HG03108 (cell line): ENCODE measurements around the gene FXYD3.

Experiments
- ATAC-seq: cut with Tn5 transposase; IDR thresholded peaks from one replicate; pipeline ENCODE4 v1.9.1; 2021; ENCODE audit warnings: moderate library complexity; ENCODE audit not compliant: unreplicated experiment

FXYD3 gene

DNA sequence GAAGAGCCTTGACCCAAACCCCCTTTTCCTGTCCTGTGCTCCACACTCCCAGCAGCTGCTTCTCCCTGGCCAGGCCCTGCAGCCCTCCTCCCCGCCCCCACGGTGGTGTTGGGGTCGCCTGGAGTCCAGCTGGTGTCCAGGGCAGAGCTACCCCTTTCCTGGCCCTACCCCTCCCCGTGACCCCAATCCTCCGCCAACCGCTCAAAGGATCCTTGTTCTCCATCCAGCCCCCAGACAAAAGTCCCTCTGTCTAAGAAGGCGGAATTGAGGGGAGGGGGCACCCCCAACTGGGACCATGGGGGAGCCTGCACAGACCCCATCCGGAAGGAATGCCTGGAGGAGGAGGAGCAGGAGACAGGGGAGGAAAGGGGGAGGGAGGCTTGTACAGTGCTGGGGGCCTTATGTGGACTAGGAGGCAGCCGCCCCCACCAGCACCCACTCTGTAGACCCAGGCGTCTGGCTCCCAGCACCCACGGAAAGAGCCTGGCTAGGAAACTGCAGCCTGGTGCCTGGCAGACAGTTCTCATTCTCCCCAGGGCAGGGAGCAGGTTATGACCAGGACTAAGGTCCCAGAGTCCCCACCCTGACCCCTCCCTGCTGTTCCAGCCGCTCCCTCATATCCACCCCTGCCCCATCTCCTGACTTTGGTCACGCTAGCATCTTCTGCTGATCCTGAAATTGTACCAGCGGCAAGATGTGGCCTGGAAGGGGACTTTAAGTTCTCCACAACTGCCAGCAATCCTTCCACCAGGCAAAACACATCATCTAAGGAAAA lies at the start of gene FXYD3:
FXYD3 (plus strand) TSS at position 647 of the 775 bp plus-strand sequence. CDS start 3,554 bp downstream, outside the sequence.
- ATAC-seq, result no peak

DNA sequence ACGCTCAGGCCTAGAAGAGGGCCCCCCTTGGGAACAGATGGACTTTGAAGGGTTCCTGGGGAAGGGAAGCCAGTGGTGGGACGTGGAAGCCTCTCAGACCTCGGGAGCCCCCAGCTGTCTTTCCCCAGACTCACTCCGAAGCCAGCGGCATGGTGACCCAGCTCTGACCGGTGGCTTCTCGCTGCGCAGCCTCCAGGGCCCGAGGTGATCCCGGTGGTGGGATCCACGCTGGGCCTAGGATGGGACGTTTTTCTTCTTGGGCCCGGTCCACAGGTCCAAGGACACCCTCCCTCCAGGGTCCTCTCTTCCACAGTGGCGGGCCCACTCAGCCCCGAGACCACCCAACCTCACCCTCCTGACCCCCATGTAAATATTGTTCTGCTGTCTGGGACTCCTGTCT lies 49.5 kb upstream of the FXYD3 start:
- no peak for ATAC-seq

DNA sequence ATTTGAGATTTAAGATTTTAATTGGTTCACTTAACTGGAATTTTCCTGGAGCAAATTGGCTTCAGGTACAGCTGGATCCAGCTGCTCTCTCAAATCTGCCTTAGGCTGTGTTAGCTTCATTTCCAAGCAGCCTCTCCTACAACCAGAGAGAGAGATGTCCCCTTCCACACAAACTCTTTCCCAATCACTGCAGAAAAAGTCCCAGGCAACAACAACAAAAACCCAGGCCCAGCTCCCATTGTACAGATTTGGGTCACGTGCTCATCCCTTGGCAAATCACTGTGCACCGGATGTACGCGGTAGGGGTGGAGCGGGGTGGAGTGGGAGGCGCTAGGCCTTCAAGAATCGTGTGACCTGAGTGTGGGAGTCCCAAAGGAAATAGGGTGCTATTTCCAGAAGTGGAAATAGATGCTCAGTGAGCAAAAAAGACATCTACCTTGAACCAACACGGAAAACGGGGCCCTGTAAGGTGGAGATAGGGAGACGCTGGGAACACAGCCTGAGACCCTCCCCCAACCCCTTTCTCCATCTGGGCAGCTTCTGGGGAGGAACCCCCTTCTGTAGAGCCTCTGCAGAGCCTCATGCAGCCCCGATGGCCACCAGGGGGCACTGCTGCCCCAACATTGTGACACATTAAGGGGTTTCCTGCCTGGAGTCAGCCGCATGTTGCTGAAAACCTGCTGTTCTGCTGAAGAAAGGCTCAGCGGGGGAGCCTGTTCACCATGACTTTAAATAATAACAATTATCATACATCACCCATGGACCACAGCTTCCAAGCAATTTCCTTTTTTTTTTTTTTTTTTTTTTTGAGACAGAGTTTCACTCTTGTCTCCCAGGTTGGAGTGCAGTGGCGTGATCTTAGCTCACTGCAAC lies 48.7 kb upstream of the FXYD3 start:
- no peak for ATAC-seq

- ATAC-seq, result no peak
These were observed 46.5 kb upstream of the FXYD3 start for GRCh38 chr19:35068941-35069634.

- ATAC-seq, result no peak
These were observed 45.9 kb upstream of the FXYD3 start for GRCh38 chr19:35069696-35070095.

- ATAC-seq, result no peak
These were observed 45.2 kb upstream of the FXYD3 start for GRCh38 chr19:35070471-35070870.

DNA sequence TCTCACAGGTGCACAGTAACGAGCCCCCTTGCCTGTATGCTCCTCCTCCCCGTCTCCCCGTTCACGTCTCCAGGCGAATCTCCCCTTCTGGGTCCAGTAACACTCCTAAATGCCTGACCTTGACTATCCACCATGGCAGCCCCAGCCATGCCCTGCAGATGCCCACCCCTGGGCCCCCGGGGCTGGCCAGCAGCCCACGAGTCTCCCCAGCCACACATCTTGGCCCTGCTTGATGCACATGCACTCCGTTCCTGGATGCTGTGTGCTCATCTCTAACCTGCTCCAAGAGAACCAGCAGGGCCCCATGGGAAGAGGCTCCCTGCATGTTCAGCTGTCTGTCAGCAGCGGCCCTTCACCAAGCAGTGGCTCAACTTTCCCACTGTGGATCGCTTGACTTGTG lies 42.1 kb upstream of the FXYD3 start:
- ATAC-seq, result no peak

GRCh38 chr19:35073941-35074340 lies 41.7 kb upstream of the FXYD3 start:
- ATAC-seq, result no peak

DNA sequence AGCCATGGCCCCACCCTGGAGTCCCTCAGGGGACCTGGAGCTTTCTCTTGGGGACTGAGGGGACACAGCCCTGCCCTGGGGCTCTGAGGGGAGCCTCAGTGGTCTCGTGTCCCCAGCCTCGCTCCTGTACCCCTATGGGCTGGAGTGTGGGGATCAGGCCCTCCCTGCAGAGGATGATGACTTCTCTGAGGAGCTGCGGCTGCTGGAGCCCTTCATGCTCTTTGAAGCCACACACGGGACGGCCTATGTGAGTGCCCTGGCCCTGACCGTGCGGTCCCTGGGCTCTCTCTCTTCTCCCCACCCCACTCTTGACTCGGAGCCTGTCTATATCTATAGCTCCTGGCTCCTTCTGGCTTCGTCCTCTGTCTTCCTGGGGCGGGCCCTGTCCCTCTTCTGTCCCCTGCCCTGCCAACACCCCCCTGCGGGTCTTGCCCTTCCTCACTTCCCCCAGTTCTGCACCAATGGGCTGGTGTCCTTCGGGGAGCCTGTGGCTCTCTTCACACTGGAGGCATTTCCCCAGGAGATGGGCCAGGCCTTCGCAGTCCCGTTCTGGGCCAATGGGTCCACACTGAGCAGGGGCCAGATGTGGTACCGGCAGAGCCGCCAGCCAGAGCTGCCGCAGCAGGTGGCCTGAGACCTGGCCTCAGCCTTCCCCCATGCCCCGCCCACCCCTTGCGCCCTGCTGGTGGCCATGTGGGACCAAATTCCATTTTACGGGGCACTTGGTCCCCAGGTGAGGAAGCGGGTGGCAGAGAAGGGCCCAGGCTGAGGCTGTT lies 41.0 kb upstream of the FXYD3 start:
- no peak for ATAC-seq

GRCh38 chr19:35075202-35076025 lies 40.2 kb upstream of the FXYD3 start:
- ATAC-seq, result no peak

GRCh38 chr19:35076026-35076370 lies 39.6 kb upstream of the FXYD3 start:
- ATAC-seq, result no peak

- no peak for ATAC-seq
These were observed 39.0 kb upstream of the FXYD3 start for GRCh38 chr19:35076657-35077056.

DNA sequence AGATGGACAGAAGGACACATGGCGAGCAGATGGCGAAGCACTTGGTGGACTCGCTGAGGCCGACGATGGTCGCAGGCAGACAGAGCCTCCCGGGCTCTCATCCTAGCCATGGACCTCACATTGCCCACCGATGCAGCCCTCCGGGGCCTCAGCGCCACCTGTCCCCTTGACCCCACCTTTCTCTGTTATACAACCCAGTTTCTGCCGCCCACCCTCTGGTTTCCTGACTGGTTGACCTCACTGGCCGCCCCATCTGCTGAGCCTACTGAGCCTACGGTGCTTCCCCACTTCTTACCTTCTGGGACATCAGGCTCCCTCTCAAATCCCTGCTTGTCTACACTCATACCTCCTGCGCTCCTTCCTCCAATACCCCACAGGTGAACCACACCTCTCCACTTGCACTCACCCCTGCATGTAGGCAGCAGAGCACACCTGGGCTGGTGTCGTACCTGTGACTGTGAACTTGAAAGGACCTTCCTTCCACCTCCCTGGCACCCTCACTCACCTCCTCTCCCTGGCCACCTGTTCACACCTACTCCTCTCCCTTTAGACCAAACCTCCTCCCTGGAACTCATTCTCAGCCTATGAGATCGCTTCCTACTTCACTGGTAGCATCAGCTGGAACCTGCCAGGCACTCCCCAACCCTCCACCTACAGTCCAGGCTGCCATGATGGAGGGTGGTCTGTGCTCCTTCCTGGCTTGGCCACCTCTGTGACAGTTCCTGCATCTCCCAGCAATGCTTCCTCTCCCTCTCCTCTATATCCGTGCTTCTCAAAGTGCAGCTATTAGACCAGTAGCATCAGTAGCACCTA lies 38.0 kb upstream of the FXYD3 start:
- no peak for ATAC-seq

- ATAC-seq, result no peak
These were observed 35.8 kb upstream of the FXYD3 start for GRCh38 chr19:35079826-35080225.

DNA sequence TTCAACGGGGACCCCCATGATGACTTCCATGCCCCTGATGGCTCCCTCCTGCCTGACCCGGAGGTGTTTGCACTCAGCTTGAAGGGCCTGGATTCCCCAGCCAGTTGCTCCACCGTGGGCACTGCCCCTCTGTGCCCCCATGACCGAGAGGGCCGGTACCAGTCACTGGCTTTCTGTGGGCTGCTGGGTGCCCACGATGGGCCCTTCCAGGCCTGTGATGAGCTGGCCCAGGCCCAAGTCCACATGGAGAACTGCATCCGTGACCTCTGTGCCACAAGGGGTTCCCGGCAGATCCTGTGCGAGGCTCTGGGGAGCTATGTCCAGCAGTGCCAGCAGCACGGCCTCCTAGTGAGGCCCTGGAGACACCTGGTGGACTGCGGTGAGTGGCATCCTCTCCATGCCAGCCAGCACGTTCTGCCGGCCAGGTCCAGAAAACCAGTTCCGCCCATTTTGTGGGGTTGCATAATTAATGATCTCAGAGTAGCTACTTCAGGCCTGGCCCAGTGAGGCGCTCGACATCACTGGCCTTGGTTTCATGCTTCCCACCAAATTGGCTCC lies 34.9 kb upstream of the FXYD3 start:
- ATAC-seq, result no peak

DNA sequence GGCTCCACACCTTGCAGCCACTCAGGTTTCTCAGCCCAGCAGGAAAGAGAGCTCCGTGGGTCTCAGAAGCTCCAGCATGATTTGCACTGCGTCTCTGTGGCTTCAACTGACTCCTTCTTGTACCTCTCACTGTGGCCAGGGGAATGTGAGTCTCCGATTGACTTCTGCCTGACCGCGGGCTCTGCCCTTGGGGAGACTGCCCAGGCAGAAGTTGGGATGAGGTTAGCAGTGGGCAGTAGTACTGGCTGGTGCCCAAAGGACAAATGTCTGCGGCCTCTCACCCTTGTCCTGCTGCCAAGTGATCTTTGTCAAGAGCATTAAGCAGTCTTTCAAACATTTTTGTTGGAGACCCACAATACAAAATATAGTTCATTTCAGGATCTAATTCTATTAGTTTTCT lies 34.4 kb upstream of the FXYD3 start:
- no peak for ATAC-seq

DNA sequence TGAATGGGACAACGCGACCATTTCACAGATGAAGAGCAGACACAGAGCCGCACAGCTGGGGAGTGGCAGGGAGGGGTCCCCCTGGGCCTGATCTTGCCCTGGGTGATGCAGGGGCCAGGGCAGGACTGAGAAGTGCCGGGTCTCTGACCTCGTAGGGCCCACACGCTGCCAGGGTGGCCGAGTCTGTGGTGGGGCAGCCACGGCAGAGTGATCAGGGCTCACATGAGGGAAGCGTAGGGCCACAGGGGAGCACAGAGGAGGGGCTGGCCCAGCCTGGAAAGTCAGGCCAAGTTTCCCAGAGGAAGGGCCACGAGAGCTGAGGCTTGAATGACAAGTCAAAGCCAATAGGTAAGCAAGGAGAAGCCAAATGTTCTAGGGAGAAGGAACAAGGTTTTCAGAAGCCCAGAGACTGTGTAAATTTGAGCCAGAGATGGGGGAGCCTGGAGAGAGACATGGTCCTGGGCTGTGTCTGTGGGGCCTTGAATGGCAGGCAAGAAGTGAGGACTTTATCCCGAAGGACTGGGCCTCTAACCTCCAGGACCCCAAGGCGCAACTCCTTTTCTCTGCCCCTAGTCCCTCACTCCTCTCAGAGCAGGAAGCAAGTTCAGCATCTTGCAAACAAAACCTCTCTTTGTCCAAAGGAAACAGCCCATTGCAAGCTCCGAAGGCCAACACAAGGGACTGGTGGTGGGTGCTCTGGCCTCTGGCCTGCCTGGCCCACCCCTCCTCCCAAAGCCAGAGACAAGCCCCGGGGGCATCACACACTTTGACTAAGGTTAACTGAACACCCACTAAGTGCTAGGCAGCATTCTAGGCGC lies 31.7 kb upstream of the FXYD3 start:
- no peak for ATAC-seq

DNA sequence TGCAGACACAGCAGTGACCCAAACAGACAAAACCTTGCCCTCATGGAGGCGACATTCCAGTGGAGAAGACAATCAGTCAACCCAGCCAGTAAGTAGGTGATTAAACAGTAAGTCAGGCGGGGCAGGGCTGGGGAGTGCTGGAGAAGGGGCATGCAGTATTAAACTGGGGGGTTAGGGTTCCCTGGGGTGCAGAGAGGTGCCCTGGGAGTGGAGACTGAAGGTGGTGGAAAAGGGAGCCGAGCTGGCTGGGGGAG lies 31.2 kb upstream of the FXYD3 start:
- no peak for ATAC-seq
